Testis (tissue), 3 donors: ENCODE measurements around the gene CHADL. TPM values are rescaled to one million over a fixed set of nuclear protein-coding genes. Genes with fewer than 3 reads are reported as not detected.

ENCODE experiments used
- DNase-seq: peaks from one replicate; pipeline ENCODE4 v3.0.0-alpha.2; 2019
- H3K27ac ChIP-seq, 2 donors: fragments of 200-600 bp; sonication (generic); one replicate each; pipeline ENCODE4 v1.5.1; 2019
- H3K27me3 ChIP-seq: fragments of 200-600 bp; sonication (generic); one replicate; pipeline ENCODE4 v1.5.1; 2019
- H3K36me3 ChIP-seq: fragments of 200-600 bp; sonication (generic); one replicate; pipeline ENCODE4 v1.5.1; 2017; ENCODE audit warnings: low read depth; ENCODE audit errors: missing control alignments
- H3K4me1 ChIP-seq: fragments of 200-600 bp; sonication (generic); one replicate; pipeline ENCODE4 v1.5.1; 2019
- H3K4me3 ChIP-seq, 2 donors: fragments of 200-600 bp; sonication (generic); one replicate each; pipeline ENCODE4 v1.5.1; 2017 to 2019
- H3K9me3 ChIP-seq: fragments of 200-600 bp; sonication (generic); one replicate; pipeline ENCODE4 v1.5.1; 2017
- POLR2A ChIP-seq: fragments of 450-650 bp; IDR thresholded peaks from one replicate; pipeline ENCODE4 v1.6.1; 2017; ENCODE audit warnings: antibody characterized with exemption, mild to moderate bottlenecking, moderate library complexity
- WGBS, 2 donors: methylation state at CpG; one replicate each; pipeline ENCODE4 v1.1.5; 2018; 5-methylcytosine and 5-hydroxymethylcytosine counted together
- intact Hi-C: fragments of 100-400 bp; cut with DNase I; formaldehyde crosslinking; loops from one replicate; pipeline ENCODE4 v1.15.1; 2023; ENCODE audit warnings: low total_unique reads
- polyA plus RNA-seq: library from polyadenylated mRNA; stranded (reverse); fragments of 350-450 nt; fragmentation: Illumina TruSeq; extraction: RNeasy Lipid Tissue Mini Kit (QIAGEN cat#74804); gene quantifications from one replicate; pipeline ENCODE4 v1.2.3, GENCODE V29; 2014; ENCODE audit warnings: low read depth, low replicate concordance; ENCODE audit not compliant: insufficient read depth
- total RNA-seq, 2 donors: library from RNA; depleted of rRNA; stranded (reverse); fragments of >200 nt; gene quantifications; one replicate each; pipeline ENCODE4 v1.2.3, GENCODE V29; 2016
- TF ChIP-seq, protein P1 (sequence below), 3 experiments: fragments of 450-650 bp in 2 of 3; fragments of 200-600 bp in 1 of 3; sonication (generic) in 1 of 3; IDR thresholded peaks; one replicate each; pipeline ENCODE4 v1.5.1; 2016 to 2019; ENCODE audit warnings: antibody characterized with exemption in 3 of 3, mild to moderate bottlenecking in 2 of 3, moderate library complexity in 1 of 3

The CHADL gene
- total and polyA plus RNA-seq, 3 donors from 2014 or later, result 6.5 to 12.8 (median 9.1) TPM

DNA sequence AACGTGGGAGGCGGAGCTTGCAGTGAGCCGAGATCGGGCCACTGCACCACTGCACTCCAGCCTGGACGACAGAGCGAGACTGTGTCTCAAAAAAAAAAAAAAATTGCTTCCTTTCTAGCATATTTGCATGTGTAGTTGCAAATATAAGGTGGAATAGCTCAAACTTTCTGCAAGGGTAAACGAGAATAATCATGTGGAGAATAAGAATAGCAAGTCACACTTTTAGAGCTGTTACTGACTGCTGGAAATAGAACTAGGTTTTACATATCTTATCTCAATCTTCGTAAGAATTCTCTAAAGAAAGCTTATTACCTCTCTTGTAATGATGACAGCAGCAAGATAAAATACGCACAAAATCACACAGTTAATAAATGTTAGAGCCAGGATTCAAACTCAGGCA is 34.0 kb downstream of the CHADL start:
- intact Hi-C loops, result no loop called here
- Histone ChIP-seq H3K36me3 (no peaks in the 10 kb centered on the region), H3K27me3 (no peaks in the 10 kb centered on the region), H3K4me1 (peaks cover 3% of the 10 kb centered on the region), H3K9me3 (no peaks in the 10 kb centered on the region), H3K4me3 (no peak overlapping the region), H3K27ac (no peak overlapping the region)
- DNase-seq, result no peak
- WGBS, 2 donors, result 76 to 88% methylated on average over 9 of the region's 9 CpGs
- TF ChIP-seq, protein P1, sequence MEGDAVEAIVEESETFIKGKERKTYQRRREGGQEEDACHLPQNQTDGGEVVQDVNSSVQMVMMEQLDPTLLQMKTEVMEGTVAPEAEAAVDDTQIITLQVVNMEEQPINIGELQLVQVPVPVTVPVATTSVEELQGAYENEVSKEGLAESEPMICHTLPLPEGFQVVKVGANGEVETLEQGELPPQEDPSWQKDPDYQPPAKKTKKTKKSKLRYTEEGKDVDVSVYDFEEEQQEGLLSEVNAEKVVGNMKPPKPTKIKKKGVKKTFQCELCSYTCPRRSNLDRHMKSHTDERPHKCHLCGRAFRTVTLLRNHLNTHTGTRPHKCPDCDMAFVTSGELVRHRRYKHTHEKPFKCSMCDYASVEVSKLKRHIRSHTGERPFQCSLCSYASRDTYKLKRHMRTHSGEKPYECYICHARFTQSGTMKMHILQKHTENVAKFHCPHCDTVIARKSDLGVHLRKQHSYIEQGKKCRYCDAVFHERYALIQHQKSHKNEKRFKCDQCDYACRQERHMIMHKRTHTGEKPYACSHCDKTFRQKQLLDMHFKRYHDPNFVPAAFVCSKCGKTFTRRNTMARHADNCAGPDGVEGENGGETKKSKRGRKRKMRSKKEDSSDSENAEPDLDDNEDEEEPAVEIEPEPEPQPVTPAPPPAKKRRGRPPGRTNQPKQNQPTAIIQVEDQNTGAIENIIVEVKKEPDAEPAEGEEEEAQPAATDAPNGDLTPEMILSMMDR (IDR thresholded peaks at IDR 0.05), result no peak
- no peak for TF ChIP-seq POLR2A

DNA sequence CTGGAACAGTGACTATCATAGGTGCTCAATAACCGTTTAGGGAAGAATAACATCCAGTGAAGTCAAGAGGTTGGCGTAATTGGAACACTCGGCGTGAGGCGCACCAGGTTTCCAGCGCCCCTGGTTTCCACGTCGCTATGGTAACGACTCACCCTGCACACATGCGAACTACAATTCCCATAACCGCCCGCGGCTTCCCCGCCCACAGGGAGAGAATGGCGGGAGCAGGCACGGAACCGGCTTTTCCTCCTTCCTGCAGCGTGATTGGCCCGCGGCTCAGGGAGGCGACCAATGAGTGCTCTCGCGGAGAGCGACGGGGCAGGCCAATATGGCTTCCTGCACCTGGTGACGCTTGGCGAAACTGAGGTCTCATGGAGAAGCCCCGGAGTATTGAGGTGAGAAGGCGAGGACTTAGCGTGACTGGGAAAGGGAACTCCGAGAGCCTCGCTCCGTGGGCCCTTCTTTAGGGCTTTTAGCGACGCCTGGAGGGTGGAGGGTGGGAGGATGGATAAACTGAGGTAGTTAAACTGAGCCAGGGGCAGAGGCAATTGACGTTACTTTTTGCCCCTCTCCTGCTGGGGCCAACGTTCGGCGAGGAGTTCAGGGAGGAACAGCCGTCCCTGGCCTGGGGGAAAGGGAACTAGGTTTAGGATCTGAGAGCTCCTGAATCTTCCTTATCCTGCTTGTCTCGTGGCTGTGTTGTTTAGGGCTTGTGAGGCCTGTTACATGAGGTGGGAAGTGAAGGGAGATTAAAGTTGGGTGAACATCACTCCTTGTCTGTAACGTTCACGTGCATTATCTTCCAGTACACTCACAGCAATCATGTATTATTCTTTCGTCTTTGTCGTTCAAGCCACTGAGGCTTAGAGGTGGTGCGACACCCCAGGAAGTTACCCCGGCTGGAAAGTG is 35.5 kb downstream of the CHADL start, which contains the start of gene L3MBTL2:
TSS of gene L3MBTL2 (plus strand) at position 321 of the 909 bp plus-strand sequence. CDS start at position 372, 51 bp downstream.
- no peaks in the 10 kb centered on the region for H3K36me3 ChIP-seq
- no peaks in the 10 kb centered on the region for H3K9me3 ChIP-seq
- 1 to 2% methylated on average over 47 of the region's 47 CpGs for WGBS, 2 donors
- peak within 1 kb of the TSS; percentile 73 to 82 for H3K4me3 ChIP-seq
- H3K27ac ChIP-seq, result peak within 1 kb of the TSS; percentile 53 to 76
- H3K4me1 ChIP-seq, result peaks cover 3% of the 10 kb centered on the region
- H3K27me3 ChIP-seq, result no peaks in the 10 kb centered on the region
- intact Hi-C loops, result no loop called here
- DNase-seq, result peak; percentile 99
- TF ChIP-seq, protein P1 (IDR thresholded peaks at IDR 0.05), result no peak
- no peak for TF ChIP-seq POLR2A

DNA sequence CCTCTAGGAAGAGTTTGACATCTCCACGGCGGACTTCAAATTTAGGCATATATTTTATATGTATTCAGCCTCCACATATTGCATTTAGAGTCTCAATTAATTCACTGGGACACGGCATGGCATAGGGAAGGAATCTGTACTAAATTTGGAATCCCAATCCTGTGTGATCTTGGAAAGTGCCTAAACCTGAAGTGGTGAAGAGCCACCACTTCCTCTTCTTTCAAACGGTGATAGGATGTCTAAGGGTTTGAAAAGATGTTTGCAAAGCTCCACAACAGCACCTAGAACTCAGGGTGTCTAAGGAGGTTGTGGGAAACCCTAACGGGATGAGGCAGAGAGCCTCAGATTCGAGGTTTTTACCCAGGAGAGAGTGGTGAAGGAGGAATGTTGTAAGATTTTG is 36.7 kb downstream of the CHADL start:
- no peaks in the 10 kb centered on the region for H3K36me3 ChIP-seq
- no peaks in the 10 kb centered on the region for H3K9me3 ChIP-seq
- DNase-seq, result no peak
- TF ChIP-seq, protein P1 (IDR thresholded peaks at IDR 0.05), result no peak
- TF ChIP-seq POLR2A, result no peak
- 45 to 55% methylated on average over 6 of the region's 6 CpGs for WGBS, 2 donors
- H3K4me3 ChIP-seq, result no peak overlapping the region
- intact Hi-C loops, result no loop called here
- no peak overlapping the region for H3K27ac ChIP-seq
- H3K4me1 ChIP-seq, result peaks cover 3% of the 10 kb centered on the region
- no peaks in the 10 kb centered on the region for H3K27me3 ChIP-seq

DNA sequence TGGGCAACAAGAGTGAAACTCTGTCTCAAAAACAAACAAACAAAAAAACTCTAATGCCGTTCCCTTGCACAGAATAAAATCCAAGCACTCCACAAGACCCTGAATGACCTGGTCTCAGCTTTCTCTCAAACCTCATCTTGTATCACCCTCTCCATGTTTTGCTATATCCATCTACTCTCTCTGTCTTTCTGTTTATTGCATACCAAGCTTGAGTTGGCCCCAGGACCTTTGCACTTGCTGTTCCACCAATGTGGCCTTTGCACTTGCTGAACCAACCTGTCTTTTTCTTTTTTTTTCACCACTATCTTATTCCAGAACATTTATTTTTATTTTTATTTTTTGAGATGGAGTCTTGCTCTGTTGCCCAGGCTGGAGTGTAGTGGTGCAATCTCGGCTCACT is 37.6 kb downstream of the CHADL start:
- Histone ChIP-seq H3K27ac (no peak overlapping the region), H3K4me1 (peaks cover 3% of the 10 kb centered on the region), H3K27me3 (no peaks in the 10 kb centered on the region), H3K9me3 (no peaks in the 10 kb centered on the region), H3K4me3 (no peak overlapping the region), H3K36me3 (no peaks in the 10 kb centered on the region)
- intact Hi-C loops, result no loop called here
- no peak for DNase-seq
- 89 to 92% methylated on average over 2 of the region's 2 CpGs for WGBS, 2 donors
- TF ChIP-seq, protein P1 (IDR thresholded peaks at IDR 0.05), result no peak
- no peak for TF ChIP-seq POLR2A
